Measurements from ENCODE around the gene KCNA3.
"Not testable (repeated sequence)": the region's sequence is repeated elsewhere in the genome, so short reads cannot be mapped to it uniquely, and the experiment has no call there.

Gene KCNA3

GRCh38 chr1:110677526-110677925, 2.8 kb upstream of the KCNA3 start:
- peak; percentile 61 for DNase-seq

GRCh38 chr1:110676970-110677369, 2.2 kb upstream of the KCNA3 start:
- DNase-seq: peak; percentile 61

GRCh38 chr1:110675060-110675791, 486 bp upstream of the KCNA3 start:
- no peak for DNase-seq

GRCh38 chr1:110673805-110674336, 869 bp downstream of the KCNA3 start:
- DNase-seq: peak; percentile 18

GRCh38 chr1:110673197-110673701, 1.5 kb downstream of the KCNA3 start:
- DNase-seq: peak; percentile 31

GRCh38 chr1:110672753-110673108, 2.0 kb downstream of the KCNA3 start:
- no peak for DNase-seq

- peak; percentile 65 for DNase-seq
These were observed 2.6 kb downstream of the KCNA3 start for GRCh38 chr1:110672001-110672752.

- peak; percentile 21 for DNase-seq
These were observed 3.4 kb downstream of the KCNA3 start for GRCh38 chr1:110671361-110671760.

- no peak for DNase-seq
These were observed 6.2 kb downstream of the KCNA3 start for GRCh38 chr1:110668549-110668948.

GRCh38 chr1:110667776-110668175, 7.0 kb downstream of the KCNA3 start:
- no peak for DNase-seq

- DNase-seq: no peak
These were observed 11.5 kb downstream of the KCNA3 start for GRCh38 chr1:110663241-110663640.

- DNase-seq: not testable (repeated sequence)
These were observed 15.2 kb downstream of the KCNA3 start for GRCh38 chr1:110659559-110659958.

- no peak for DNase-seq
These were observed 17.4 kb downstream of the KCNA3 start for GRCh38 chr1:110657351-110657750.

GRCh38 chr1:110650609-110651008, 24.1 kb downstream of the KCNA3 start:
- DNase-seq: no peak

GRCh38 chr1:110648417-110648816, 26.3 kb downstream of the KCNA3 start:
- DNase-seq: no peak

GRCh38 chr1:110647254-110647891, 27.4 kb downstream of the KCNA3 start:
- no peak for DNase-seq

- peak; percentile 90 for DNase-seq
These were observed 28.7 kb downstream of the KCNA3 start for GRCh38 chr1:110645821-110646735.

GRCh38 chr1:110645211-110645610, 29.5 kb downstream of the KCNA3 start:
- no peak for DNase-seq

- DNase-seq: no peak
These were observed 30.8 kb downstream of the KCNA3 start for GRCh38 chr1:110643879-110644472.

GRCh38 chr1:110639724-110640386, 34.9 kb downstream of the KCNA3 start:
- DNase-seq: no peak

GRCh38 chr1:110638556-110638955, 36.2 kb downstream of the KCNA3 start:
- DNase-seq: no peak

All from NCI-H82 (cell line).